RPMI8226 (cell line): ENCODE data around the gene INTS4.
"Not testable (repeated sequence)": the region's sequence is repeated elsewhere in the genome, so short reads cannot be mapped to it uniquely, and the experiment has no call there.

Source experiments
- DNase-seq: peaks from one replicate; pipeline ENCODE4 v3.0.0-alpha.2; 2015

Gene INTS4

DNA sequence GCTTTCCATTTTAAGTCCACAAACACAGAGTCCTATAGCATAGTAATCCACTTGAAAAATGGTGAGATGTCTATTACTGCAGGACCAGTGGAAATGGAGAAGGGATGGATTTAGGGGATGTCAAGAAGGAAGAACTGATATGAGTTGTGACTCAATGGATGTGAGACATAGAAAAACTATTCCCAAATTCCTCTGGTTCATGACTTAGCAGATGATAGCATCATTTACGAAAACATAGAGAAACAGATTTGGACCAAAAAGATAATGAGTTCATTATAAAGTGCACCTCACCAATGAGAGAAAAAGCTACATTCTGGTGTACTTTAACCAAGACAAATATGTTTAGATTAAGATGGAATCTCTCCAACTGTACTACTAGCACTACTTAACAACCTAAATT, 51.2 kb downstream of the INTS4 start:
- DNase-seq: not testable (repeated sequence)

DNA sequence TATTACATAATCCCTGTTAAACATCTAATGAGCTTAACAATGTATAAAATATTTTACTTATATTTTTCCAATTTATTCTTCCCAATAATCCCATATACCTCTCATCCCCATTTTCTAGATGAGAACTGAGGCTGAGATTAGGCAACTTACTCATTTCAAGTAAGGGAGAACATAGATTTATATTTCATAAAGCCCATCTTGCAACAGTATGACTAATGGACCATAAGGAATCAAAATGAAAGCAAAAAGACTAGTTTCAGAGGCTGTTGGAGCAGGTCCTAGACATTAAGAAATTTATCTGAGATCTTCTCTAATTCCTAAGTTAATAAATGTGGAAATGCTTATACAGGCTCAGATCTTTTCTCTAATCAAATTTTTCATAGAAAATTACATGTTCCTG, 52.0 kb downstream of the INTS4 start:
- DNase-seq: not testable (repeated sequence)

GRCh38 chr11:77933596-77933995, 60.9 kb downstream of the INTS4 start:
- not testable (repeated sequence) for DNase-seq

DNA sequence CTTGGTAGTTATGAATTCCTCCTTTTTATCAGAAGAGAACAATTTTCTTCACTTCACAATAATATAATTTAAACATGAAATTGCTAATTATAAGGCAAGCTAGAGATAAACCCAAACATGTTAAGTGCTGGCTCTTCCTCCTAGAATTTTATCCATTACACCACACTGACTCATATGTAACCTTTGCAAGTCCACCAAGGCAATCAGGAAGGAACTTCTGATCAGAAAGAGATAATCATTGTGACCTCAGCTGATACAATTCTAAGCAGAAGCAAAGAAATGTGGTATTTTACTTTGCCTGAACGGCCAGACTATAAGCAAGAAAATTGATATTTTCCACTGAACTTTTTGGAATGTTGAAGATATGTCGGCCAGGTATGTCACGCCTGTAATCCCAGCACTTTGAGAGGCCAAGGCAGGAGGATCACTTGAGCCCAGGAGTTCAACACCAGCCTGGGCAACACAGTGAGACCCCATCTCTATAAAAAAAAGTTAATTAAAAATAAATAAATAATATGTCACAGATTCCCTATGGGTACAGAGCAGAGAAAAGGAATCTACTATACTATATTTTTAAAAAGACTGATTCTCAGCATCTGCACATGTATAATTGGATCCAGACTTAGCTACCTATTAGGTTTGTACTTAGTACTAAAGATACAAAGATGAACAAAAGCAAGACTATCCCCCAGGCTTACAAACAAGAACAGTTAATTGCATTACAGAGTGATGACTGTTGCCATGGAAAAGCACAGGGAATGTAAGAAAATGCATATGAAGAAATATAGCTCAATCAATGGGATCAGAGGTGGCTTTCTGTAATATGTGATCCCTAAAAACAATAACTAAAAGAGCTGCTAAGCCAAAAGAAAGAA, 63.9 kb downstream of the INTS4 start:
- DNase-seq: not testable (repeated sequence)

DNA sequence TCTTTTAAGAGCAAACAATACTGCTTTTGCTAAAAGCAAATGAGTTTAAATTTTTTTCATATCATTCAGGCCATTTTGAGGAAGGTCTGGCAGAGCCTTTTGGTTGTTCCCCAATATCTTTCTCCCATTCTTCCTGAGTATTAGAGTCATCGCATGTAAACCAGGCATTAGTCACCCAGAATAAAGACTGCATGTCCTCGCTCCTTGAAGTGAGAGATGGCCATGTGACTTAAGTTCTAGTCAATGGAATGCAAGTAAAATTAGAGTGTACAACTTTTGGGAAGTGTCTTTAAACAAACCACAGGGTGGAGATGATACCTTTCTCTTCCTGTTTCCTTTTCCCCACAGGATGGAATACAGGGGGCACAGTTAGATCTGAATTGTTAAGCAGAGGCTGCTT, 76.8 kb downstream of the INTS4 start:
- DNase-seq: not testable (repeated sequence)

- peak; percentile 37 for DNase-seq
Observed at GRCh38 chr11:77914307-77914791, 80.1 kb downstream of the INTS4 start.

DNA sequence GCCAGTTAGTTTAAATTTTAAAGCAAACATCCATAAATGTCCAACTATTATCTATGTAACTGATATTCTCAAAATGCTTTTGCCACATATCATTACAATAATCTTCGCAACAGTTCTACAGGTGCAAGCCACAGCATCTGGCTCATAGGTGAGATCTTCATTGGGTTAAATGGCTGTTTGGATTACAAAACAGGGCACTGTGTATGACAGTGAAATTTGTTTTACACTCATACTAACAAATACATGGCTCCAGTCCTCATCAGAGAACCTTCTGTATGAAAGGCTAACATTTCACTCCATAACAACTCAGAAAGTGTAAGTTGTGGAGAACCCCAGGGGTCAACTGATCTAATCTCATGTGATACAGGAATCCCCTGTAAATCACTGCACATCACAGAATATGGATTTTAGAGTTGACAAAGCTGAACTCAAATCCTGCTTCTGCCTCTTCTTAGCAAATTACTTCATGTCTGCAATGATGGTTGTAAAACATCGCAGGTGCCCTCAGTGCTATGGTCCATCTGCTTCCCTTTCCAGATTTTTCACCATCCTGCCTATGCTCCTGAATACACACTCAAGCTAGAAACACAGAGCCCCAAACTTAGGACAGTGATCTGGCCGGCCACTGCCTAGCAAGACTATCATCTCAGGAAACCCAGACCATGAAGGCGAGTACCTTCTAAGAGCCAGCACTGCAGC, 80.7 kb downstream of the INTS4 start:
- DNase-seq: not testable (repeated sequence)

DNA sequence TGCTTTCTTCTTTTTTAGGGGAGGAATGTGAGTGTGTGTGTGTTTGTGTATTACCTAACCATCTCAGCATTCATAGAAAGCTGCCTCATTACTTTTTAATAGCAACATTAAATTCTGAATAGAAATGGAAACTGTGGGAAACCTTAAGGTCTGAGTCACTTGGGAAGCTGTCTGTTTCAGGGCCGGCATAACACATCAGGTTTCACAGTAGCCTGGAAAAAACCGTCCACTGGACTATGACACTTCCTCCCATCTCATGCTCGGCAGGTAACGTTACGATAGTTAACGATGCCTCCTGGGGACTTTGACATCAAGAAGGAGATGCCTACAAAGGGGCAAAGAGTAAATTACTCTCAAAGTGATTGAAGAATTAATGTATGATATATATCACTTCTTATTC, 83.6 kb downstream of the INTS4 start:
- not testable (repeated sequence) for DNase-seq

DNA sequence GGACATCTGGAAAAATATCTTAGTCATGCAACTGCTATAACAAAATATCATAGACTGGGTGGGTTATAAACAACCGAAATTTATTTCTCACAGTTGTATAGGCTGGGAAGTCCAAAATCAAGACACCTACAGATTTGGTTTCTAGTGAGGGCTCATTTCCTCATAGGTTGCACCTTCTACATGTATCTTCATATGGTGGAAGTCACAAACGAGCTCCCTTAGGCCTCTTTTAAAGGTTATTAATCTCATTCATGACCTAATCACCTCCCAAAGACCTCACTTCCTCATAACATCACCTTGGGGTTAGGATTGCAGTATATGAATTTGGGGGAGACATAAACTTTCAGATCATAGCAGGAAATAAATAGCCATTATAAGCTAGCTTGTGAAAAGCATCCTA, 85.2 kb downstream of the INTS4 start:
- DNase-seq: no peak

DNA sequence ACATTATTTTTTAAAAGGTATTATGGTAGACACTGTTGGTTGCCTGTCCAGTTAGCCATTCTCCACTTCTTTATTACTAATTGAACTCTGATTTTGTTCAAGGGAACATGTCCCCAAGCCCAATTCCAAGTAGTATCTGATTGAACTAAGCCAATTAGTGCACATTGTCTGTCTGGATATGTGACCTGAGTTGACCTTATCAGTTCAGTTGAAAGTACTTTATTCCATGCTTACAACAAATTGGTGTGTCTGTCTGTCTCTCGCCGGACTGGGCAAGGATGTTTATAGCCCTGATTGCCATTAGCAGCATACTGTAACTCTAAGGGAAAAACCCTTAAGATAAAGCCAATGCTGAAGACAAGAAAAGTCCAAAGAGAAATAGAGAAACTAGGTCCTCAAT, 85.6 kb downstream of the INTS4 start:
- no peak for DNase-seq

DNA sequence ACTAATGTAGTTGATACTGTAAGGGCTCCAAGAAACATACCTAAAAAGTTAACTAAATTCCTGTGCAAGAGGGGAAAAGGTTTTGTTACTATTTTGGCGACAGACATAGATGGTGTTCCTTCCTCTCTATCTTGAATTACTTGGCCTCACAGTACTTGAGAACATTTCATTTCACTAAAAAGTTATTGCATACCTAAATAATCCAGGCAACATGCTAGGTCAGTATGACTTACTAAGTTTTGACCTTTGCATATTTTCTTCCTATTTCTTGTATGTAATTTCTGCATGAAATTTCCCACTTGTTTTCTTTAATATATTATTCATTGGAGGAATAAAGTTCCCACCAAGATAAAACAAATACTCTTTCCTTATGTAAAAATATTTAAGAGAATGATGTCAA, 99.5 kb downstream of the INTS4 start:
- not testable (repeated sequence) for DNase-seq

- DNase-seq: not testable (repeated sequence)
Observed at GRCh38 chr11:77891703-77892102, 102.8 kb downstream of the INTS4 start.

GRCh38 chr11:77891256-77891655, 103.2 kb downstream of the INTS4 start:
- not testable (repeated sequence) for DNase-seq

DNA sequence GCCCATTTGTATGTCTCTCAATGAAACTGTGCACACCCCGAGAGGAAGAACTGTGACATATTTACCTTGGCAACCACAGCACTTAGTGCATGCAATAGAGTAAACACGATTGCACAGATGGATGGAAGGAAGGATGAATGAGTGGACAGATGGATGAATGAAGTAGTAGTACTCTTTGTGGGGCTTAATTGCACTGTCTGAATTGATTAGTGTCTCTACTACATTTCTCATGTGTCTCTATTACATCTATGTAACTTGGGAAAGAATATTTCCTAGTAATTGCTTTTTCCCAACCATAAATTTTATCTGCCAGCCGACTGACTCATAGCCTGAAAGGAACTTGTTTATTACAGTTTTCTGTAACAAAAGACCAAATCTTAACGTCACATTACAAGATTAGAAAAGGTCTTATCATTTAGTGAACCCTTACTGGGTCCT, 103.8 kb downstream of the INTS4 start:
- not testable (repeated sequence) for DNase-seq

GRCh38 chr11:77890100-77890614, 104.3 kb downstream of the INTS4 start:
- DNase-seq: not testable (repeated sequence)

GRCh38 chr11:77889045-77889444, 105.4 kb downstream of the INTS4 start:
- DNase-seq: not testable (repeated sequence)

DNA sequence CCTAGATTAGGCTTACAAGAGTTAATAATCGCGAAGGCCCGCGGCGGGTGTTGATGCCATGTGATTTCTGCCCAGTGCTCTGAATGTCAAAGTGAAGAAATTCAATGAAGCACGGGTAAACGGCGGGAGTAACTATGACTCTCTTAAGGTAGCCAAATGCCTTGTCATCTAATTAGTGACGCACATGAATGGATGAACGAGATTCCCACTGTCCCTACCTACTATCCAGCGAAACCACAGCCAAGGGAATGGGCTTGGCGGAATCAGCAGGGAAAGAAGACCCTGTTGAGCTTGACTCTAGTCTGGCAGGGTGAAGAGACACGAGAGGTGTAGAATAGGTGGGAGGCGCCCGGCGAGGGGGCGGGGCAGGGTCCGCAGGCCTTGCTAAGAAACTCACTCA, 108.1 kb downstream of the INTS4 start:
- no peak for DNase-seq

- no peak for DNase-seq
Observed at GRCh38 chr11:77884829-77885190, 109.7 kb downstream of the INTS4 start.

DNA sequence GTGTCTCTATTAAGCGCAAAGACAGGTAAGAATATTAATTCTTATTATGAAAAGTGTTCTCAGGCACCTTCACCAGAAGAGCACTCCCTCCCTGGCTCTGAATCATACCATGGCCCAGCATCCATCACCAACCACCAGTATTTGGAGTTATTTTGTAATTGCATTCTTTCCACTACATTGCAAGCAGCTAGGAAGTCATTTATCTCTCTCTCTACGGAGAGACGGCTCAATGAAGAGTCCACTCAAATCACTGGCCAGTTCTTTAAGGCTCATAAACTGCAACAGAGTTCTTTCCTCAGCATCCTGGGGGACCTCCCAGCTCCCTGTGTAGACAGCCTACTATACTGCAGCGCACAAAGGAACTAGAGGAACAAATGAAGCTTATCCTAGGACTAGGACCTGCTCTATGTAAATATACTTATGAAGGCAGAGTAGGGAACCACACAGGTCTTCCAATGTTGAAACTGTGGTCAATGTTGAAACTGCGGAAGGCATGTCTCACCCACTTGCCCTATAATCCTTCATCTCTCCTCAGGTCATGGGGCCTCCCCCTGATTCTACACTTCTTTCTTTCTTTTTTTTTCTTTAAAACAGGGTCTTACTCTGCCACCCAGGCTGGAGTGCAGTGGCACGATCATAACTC, 110.2 kb downstream of the INTS4 start:
- no peak for DNase-seq

DNA sequence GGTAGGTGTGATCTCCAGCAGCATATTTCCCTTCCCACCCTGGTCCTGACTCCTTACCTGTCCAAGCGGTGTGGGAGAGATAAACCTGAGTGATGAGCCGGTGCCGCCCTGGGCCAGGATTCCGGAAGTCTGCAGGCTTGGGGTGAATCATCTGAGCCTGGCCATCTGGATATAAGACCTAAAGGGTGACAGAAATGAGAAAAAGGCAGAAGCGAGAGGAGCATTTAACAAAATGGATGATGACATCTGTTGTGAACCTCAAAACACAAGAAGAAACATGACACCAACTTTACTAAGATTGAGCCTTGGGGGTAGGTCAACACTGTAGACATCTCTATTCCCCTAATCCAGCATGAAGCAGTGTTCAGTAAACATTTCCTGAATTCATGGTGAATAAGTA, 110.7 kb downstream of the INTS4 start:
- no peak for DNase-seq

- DNase-seq: no peak
Observed at GRCh38 chr11:77882396-77882795, 112.1 kb downstream of the INTS4 start.

DNA sequence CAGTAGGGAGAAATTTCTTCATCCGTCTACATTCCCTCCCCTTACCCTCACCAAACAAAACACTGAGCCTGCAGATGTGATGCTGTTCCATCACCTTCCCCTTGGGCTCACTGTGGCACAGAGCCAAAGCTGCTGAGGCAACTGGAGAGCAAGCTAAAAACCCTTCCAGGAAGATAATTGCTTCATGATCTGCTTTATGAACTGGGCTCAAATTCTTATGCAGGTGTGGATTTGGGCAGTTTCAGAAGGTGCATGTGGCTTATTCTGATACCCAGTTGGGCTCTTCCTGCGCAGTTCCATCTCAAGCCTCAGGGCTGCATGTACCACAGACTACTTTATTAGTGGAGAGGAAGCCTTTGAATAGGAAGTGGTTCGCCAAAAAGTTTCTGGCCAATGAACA, 115.2 kb downstream of the INTS4 start:
- peak; percentile 50 for DNase-seq

- DNase-seq: not testable (repeated sequence)
Observed at GRCh38 chr11:77878247-77878646, 116.2 kb downstream of the INTS4 start.
